ENCODE results near the gene MCEE.
A peak's percentile ranks its signal among the peaks of the same experiment; 100 is the strongest.

The MCEE gene

GRCh38 chr2:71074893-71075395, 55.1 kb downstream of the MCEE start:
- no peak for DNase-seq

GRCh38 chr2:71073475-71073874, 56.6 kb downstream of the MCEE start:
- DNase-seq: no peak

GRCh38 chr2:71072492-71072891, 57.5 kb downstream of the MCEE start:
- no peak for DNase-seq

GRCh38 chr2:71071681-71072398, 58.2 kb downstream of the MCEE start:
- peak; percentile 57 for DNase-seq

GRCh38 chr2:71070294-71071093, 59.5 kb downstream of the MCEE start:
- no peak for DNase-seq

GRCh38 chr2:71069376-71069775, 60.7 kb downstream of the MCEE start:
- no peak for DNase-seq

- DNase-seq: peak; percentile 97
These were observed 61.6 kb downstream of the MCEE start, which contains the start of gene NAGK for GRCh38 chr2:71068218-71069035. NAGK (plus strand) TSS chr2:71068648; CDS start chr2:71068684, 36 bp downstream.

GRCh38 chr2:71067567-71068217, 62.3 kb downstream of the MCEE start:
- DNase-seq: no peak

- no peak for DNase-seq
These were observed 63.2 kb downstream of the MCEE start for GRCh38 chr2:71066856-71067255.

GRCh38 chr2:71064754-71065621, 65.0 kb downstream of the MCEE start:
- DNase-seq: no peak

- no peak for DNase-seq
These were observed 65.9 kb downstream of the MCEE start for GRCh38 chr2:71064110-71064611.

- no peak for DNase-seq
These were observed 66.8 kb downstream of the MCEE start for GRCh38 chr2:71063216-71063615.

- no peak for DNase-seq
These were observed 69.2 kb downstream of the MCEE start for GRCh38 chr2:71060871-71061270.

- no peak for DNase-seq
These were observed 69.8 kb downstream of the MCEE start for GRCh38 chr2:71060211-71060610.

Data from activated CD4-positive, CD25-positive, alpha-beta regulatory T cell treated with anti-CD3 and anti-CD28 coated beads, Interleukin-2, amount 50 U/mL, for 72 hours (primary cell).